ENCODE measurements around the gene LHX3. TPM values are rescaled to one million over a fixed set of nuclear protein-coding genes. Genes with fewer than 3 reads are reported as not detected.
A peak's percentile ranks its signal among the peaks of the same experiment; 100 is the strongest.

LHX3 gene
- total and polyA plus RNA-seq, 3 experiments from 2014 or later: not detected

DNA sequence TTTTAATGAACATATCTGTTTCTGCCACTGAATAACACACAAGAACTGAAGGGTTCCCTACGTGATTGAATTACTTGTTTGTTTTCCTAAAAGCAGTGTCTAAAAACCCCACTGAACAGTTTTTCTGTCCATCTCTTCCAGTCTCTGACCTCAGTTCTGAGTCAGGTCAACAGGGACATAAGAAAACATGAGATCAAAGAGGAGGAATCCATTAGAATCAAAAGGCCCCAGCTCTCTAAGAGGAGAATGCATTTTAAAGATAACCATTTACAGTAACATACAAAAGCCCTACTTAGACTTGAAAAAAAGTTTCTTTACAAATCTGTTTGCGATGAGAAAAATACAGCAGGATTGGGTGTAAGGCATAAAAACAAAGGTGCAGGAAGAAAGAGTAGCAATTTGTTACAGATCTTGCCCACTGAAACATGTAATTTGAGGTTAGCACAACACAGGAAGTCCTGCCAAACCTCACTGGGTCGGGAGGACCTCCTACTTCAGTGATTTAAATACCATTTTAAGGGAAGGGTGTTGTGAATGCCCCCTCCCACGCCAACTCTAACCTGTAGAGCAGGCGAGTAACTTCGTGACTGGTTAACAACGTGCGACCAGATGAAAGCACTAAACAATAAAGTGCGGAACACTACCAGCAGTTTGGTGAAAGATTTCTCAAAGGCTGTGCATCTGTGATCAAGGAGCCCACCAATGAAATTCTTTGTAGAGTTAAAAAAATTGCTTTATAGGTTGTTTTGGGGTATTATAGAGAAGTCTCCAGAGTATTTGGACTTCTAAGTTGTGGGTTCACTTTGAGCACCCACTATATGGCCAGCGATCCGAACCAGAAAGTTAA is 39.4 kb upstream of the LHX3 start:
- Mint-ChIP-seq H3K27me3 (no peaks in the 10 kb centered on the region), H3K9me3 (no peaks in the 10 kb centered on the region), H3K27ac (peak overlapping the region; percentile 51 to 95 (median 82)), H3K4me1 (peaks cover 26 to 41% (median 31%) of the 10 kb centered on the region in 3 donors), H3K36me3 (peaks cover 0 to 5% (median 0%) of the 10 kb centered on the region in 3 donors), H3K4me3 (peak overlapping the region; percentile 86 to 96 (median 94))
- Histone ChIP-seq H3K36me3 (ENCODE audit: insufficient read depth, low read length) (no peaks in the 10 kb centered on the region), H3K4me1 (ENCODE audit: insufficient read depth, low read length) (peaks cover 28% of the 10 kb centered on the region), H3K4me3 (ENCODE audit: low read length) (peak overlapping the region; percentile 77), H3K27ac (ENCODE audit: low read depth, low read length) (peak overlapping the region; percentile 38), H3K27me3 (ENCODE audit: insufficient read depth, low read length, poor library complexity, severe bottlenecking) (no peaks in the 10 kb centered on the region), H3K9me3 (ENCODE audit: low read length) (no peaks in the 10 kb centered on the region)
- DNase-seq: peak in 2 of 5 donors; percentile 37 to 53
- POLR2A ChIA-PET: no interaction called here
- CTCF ChIA-PET: interaction anchor here (1.3 kb wide), 1 partner anchor 17 kb away, joined by 3 read pairs; no protein-coding TSS in a partner anchor

DNA sequence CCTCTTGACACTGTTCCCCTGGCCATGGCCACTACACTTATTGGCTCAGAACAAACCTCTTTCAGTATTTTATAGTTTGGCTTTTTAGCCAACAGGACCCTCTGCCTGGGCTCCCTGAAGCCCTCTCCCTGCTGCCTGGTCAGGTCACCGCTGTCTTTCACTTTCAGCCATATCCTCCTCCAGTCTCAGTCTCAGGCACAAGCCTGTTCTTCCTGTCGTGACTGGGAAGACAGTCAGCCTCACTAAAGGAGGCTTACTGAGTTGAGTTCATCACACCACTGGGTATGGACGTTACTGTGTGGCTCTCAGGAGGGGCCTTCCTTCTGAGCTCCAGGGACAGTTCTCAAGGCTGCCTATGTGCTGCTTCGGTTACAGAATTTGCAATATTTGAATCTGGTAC is 38.7 kb upstream of the LHX3 start:
- H3K4me1 ChIP-seq (ENCODE audit: insufficient read depth, low read length): peaks cover 28% of the 10 kb centered on the region
- Mint-ChIP-seq H3K36me3 (peaks cover 0 to 6% (median 0%) of the 10 kb centered on the region in 3 donors), H3K27ac (peak overlapping the region in 7 of 8 donors; percentile 34 to 95 (median 85)), H3K9me3 (no peaks in the 10 kb centered on the region), H3K27me3 (no peaks in the 10 kb centered on the region), H3K4me3 (peak overlapping the region; percentile 51 to 96 (median 92)), H3K4me1 (peaks cover 26 to 42% (median 33%) of the 10 kb centered on the region in 3 donors)
- no peak overlapping the region for H3K27ac ChIP-seq (ENCODE audit: low read depth, low read length)
- no peaks in the 10 kb centered on the region for H3K9me3 ChIP-seq (ENCODE audit: low read length)
- no peak overlapping the region for H3K4me3 ChIP-seq (ENCODE audit: low read length)
- ChIA-PET POLR2A (no interaction called here), CTCF (no interaction called here)
- no peaks in the 10 kb centered on the region for H3K36me3 ChIP-seq (ENCODE audit: insufficient read depth, low read length)
- no peaks in the 10 kb centered on the region for H3K27me3 ChIP-seq (ENCODE audit: insufficient read depth, low read length, poor library complexity, severe bottlenecking)
- no peak for DNase-seq

DNA sequence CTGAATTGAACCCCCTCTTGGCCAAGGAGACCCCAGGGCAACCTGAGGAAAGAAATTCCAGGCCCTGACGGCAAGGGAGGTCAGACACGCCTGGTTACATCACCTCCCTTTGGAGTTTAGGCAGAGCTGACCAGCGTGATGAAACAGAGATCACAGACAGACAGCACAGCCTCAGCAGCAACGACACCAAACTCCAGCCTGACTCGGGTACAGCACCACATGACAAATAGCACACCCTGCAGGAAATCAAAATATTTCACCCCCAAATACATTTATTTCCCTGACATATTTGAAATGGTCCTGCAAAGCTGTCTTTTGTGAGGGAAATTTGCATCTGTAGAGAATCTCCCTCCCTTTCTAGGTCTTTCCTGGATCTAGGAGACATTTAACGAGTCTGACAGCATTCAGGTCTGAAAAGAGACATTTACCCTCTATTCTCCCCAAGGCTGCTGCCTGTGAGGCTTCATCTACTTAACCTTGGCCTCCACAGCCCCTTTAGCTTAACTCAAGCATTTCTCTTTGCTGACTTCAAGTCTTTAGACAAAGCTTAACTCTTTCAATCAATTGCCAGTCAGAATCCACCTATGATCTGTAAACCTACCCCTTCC is 38.1 kb upstream of the LHX3 start:
- Histone ChIP-seq H3K4me1 (ENCODE audit: insufficient read depth, low read length) (peaks cover 28% of the 10 kb centered on the region), H3K36me3 (ENCODE audit: insufficient read depth, low read length) (no peaks in the 10 kb centered on the region)
- CTCF ChIA-PET: no interaction called here

DNA sequence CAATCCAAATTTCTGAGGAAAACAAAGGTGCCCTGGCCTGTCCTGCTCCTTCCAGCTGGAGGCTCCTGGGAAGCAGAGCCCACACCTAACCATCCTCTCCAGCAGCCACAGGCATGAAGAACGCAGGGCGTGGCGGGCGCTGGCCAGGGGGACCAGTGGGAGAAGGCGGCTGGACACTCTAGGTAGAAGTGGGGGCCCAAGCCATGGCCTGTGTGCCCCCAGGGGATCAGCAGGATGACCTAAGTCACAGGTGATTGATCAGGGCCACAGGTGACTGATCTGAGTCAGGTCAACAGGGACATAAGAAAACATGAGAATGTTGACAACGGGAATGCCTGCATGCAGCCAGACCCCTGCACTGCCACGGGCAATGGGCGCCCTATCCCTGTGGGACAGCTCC is 37.3 kb upstream of the LHX3 start:
- Histone ChIP-seq H3K4me3 (ENCODE audit: low read length) (no peak overlapping the region), H3K27me3 (ENCODE audit: insufficient read depth, low read length, poor library complexity, severe bottlenecking) (no peaks in the 10 kb centered on the region), H3K36me3 (ENCODE audit: insufficient read depth, low read length) (no peaks in the 10 kb centered on the region), H3K4me1 (ENCODE audit: insufficient read depth, low read length) (peaks cover 28% of the 10 kb centered on the region), H3K9me3 (ENCODE audit: low read length) (no peaks in the 10 kb centered on the region), H3K27ac (ENCODE audit: low read depth, low read length) (no peak overlapping the region)
- Mint-ChIP-seq H3K4me1 (peaks cover 26 to 46% (median 33%) of the 10 kb centered on the region in 3 donors), H3K36me3 (peaks cover 0 to 6% (median 0%) of the 10 kb centered on the region in 3 donors), H3K4me3 (no peak overlapping the region), H3K27me3 (no peaks in the 10 kb centered on the region), H3K27ac (peak overlapping the region in 1 of 8 donors; percentile 81), H3K9me3 (no peaks in the 10 kb centered on the region)
- POLR2A ChIA-PET: no interaction called here
- CTCF ChIA-PET: no interaction called here
- no peak for DNase-seq

More for the DNA sequence above, 38.1 kb upstream of the LHX3 start:
- Mint-ChIP-seq H3K4me3 (peak overlapping the region in 3 of 7 donors; percentile 22 to 63 (median 51)), H3K27me3 (no peaks in the 10 kb centered on the region), H3K4me1 (peaks cover 26 to 44% (median 33%) of the 10 kb centered on the region in 3 donors), H3K36me3 (peaks cover 0 to 6% (median 0%) of the 10 kb centered on the region in 3 donors), H3K9me3 (no peaks in the 10 kb centered on the region), H3K27ac (peak overlapping the region in 5 of 8 donors; percentile 7 to 88 (median 73))
- Histone ChIP-seq H3K4me3 (ENCODE audit: low read length) (no peak overlapping the region), H3K9me3 (ENCODE audit: low read length) (no peaks in the 10 kb centered on the region), H3K27ac (ENCODE audit: low read depth, low read length) (no peak overlapping the region), H3K27me3 (ENCODE audit: insufficient read depth, low read length, poor library complexity, severe bottlenecking) (no peaks in the 10 kb centered on the region)
- DNase-seq: no peak
- POLR2A ChIA-PET: no interaction called here

DNA sequence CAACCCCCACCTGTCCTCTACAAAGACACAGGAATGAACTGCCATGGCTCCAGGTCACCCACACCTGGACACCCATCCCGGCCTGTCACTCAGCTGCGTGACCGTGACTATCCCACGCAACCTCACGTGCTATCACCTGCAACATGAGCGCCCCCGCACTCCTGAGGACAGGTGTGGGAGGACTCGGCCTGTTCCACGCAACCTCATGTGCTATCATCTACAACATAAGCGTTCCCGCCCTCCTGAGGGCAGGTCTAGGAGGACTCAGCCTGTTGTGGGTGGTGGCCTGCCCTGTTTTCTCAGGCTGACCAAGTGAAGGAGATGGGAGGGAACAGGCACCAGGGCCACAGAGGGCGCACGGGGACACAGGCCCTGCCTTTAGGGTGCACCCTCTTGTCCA is 36.6 kb upstream of the LHX3 start:
- peak overlapping the region in 1 of 7 donors; percentile 56 for H3K4me3 Mint-ChIP-seq
- no peak for DNase-seq
- no peaks in the 10 kb centered on the region for H3K27me3 ChIP-seq (ENCODE audit: insufficient read depth, low read length, poor library complexity, severe bottlenecking)
- no peaks in the 10 kb centered on the region for H3K27me3 Mint-ChIP-seq
- peaks cover 0 to 6% (median 0%) of the 10 kb centered on the region in 3 donors for H3K36me3 Mint-ChIP-seq
- ChIA-PET POLR2A (no interaction called here), CTCF (no interaction called here)
- H3K9me3 ChIP-seq (ENCODE audit: low read length): no peaks in the 10 kb centered on the region
- no peaks in the 10 kb centered on the region for H3K9me3 Mint-ChIP-seq
- peaks cover 26 to 46% (median 33%) of the 10 kb centered on the region in 3 donors for H3K4me1 Mint-ChIP-seq
- no peak overlapping the region for H3K27ac Mint-ChIP-seq
- no peaks in the 10 kb centered on the region for H3K36me3 ChIP-seq (ENCODE audit: insufficient read depth, low read length)
- no peak overlapping the region for H3K4me3 ChIP-seq (ENCODE audit: low read length)
- peaks cover 28% of the 10 kb centered on the region for H3K4me1 ChIP-seq (ENCODE audit: insufficient read depth, low read length)
- no peak overlapping the region for H3K27ac ChIP-seq (ENCODE audit: low read depth, low read length)

DNA sequence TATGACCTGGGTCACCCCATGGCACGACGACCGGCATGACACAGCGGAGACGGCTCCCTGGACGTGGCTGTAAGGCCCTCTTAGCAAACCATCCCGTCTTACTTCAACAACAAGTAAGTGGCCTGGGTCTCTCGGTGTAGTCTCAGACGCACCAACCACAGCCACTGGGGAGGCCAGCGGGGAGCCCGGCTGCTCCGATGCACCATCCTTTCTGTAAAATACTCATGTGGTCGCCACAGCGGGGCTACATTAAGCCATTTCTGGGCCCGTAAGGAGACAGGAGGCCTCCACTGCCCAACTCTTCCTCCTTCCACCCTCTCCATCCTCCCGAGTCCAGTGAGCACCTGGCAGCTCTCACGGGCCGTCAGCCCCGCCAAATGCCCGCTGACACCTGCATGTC is 36.0 kb upstream of the LHX3 start:
- H3K36me3 ChIP-seq (ENCODE audit: insufficient read depth, low read length): no peaks in the 10 kb centered on the region
- H3K9me3 ChIP-seq (ENCODE audit: low read length): no peaks in the 10 kb centered on the region
- Mint-ChIP-seq H3K4me1 (peaks cover 26 to 43% (median 31%) of the 10 kb centered on the region in 3 donors), H3K4me3 (no peak overlapping the region), H3K27ac (no peak overlapping the region), H3K9me3 (no peaks in the 10 kb centered on the region), H3K36me3 (peaks cover 0 to 11% (median 0%) of the 10 kb centered on the region in 3 donors), H3K27me3 (no peaks in the 10 kb centered on the region)
- H3K27ac ChIP-seq (ENCODE audit: low read depth, low read length): no peak overlapping the region
- no peak for DNase-seq
- CTCF ChIA-PET: no interaction called here
- H3K4me3 ChIP-seq (ENCODE audit: low read length): no peak overlapping the region
- H3K4me1 ChIP-seq (ENCODE audit: insufficient read depth, low read length): peaks cover 25% of the 10 kb centered on the region
- no peaks in the 10 kb centered on the region for H3K27me3 ChIP-seq (ENCODE audit: insufficient read depth, low read length, poor library complexity, severe bottlenecking)
- POLR2A ChIA-PET: no interaction called here

DNA sequence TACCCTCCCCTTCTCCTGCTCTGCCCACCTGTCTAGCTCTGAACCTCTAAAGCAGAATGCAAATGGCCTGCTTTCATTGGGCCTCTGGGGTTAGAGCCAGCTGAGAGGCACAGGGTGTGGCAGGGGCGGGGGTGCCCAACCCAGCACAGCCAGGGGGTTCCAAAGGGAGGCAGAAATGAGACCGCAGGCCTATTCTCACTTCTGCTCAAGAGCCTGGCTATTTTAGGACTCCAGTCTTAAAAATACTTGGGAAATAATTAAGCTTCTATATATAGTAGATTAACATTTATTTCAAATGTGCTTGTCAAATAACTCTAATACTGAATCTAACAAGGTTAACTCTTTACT is 35.0 kb upstream of the LHX3 start:
- no peaks in the 10 kb centered on the region for H3K27me3 Mint-ChIP-seq
- H3K4me3 ChIP-seq (ENCODE audit: low read length): no peak overlapping the region
- H3K27ac ChIP-seq (ENCODE audit: low read depth, low read length): no peak overlapping the region
- DNase-seq: no peak
- H3K4me1 ChIP-seq (ENCODE audit: insufficient read depth, low read length): peaks cover 22% of the 10 kb centered on the region
- no peaks in the 10 kb centered on the region for H3K9me3 ChIP-seq (ENCODE audit: low read length)
- POLR2A ChIA-PET: no interaction called here
- H3K4me1 Mint-ChIP-seq: peaks cover 24 to 40% (median 31%) of the 10 kb centered on the region in 3 donors
- peaks cover 0 to 18% (median 4%) of the 10 kb centered on the region in 3 donors for H3K36me3 Mint-ChIP-seq
- H3K27me3 ChIP-seq (ENCODE audit: insufficient read depth, low read length, poor library complexity, severe bottlenecking): no peaks in the 10 kb centered on the region
- H3K27ac Mint-ChIP-seq: no peak overlapping the region
- H3K9me3 Mint-ChIP-seq: no peaks in the 10 kb centered on the region
- H3K4me3 Mint-ChIP-seq: no peak overlapping the region
- no peaks in the 10 kb centered on the region for H3K36me3 ChIP-seq (ENCODE audit: insufficient read depth, low read length)
- CTCF ChIA-PET: no interaction called here

Measured in CD8-positive, alpha-beta memory T cell (primary cell).